LHCN-M2 (cell line): Measurements from ENCODE around the gene EVI5L. TPM values are rescaled to one million over a fixed set of nuclear protein-coding genes. Genes with fewer than 3 reads are reported as not detected.

Experiments used
- DNase-seq: peaks from one replicate; pipeline ENCODE4 v3.0.0-alpha.2; 2012; ENCODE audit warnings: low read depth
- total RNA-seq: library from RNA; depleted of rRNA; stranded (reverse); fragments of >200 nt; gene quantifications from 2 replicates; pipeline ENCODE4 v1.2.3, GENCODE V29; 2014

Gene EVI5L
- total RNA-seq, 1 experiment from 2014 or later = 19.5 TPM

DNA sequence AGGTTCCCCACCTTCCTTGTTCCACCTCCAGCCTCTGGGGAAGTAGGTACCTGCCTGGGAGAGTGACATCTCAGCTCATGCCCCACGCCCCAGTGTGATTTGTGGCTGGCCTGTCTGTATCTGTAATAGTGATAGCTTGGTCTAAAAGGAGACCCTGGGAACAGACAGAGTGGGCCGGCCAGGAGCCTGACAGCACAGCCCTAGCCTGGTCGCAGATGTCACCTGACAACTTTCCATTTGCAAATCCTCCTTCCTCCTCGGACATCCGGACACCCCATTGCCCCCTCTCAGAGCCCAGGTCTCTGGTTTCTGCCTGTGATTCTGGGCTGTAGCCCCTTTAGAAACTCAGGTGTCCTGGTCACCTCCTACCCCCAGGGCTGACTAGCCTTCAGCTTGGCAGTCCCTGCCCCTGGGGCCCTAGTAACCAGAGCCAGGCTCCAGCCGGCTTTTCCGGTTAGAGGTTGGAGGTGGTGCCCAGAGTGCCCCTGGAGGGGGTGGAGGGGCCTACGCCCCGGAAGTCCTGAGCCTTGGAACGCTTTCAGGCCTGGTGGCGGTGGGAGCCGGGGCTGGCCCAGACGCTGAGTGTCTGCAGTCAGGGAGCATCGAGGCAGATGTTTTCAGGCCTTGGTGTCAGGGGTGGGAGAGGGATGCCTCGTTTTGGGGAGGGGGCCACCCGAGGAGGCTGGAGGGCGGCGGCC lies 64.7 kb downstream of the EVI5L start:
- DNase-seq = no peak

DNA sequence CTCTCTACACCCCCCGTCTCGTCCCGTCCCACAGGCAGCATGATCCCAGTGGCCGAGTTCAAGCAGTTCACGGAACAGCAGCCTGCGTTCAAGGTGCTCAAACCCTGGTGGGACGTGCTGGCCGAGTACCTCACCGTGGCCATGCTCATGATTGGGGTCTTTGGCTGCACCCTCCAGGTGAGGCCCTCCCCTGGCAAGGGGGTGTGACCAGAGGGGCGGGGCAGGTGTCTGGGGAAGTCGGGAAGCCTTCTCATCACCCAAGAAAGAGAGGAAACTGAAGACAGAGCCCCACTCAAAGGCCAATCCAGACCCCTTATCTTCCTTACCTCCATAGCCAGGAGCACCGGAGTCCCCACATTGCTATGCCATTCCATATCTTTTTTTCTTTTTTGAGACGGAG lies 65.5 kb downstream of the EVI5L start:
- DNase-seq = no peak

DNA sequence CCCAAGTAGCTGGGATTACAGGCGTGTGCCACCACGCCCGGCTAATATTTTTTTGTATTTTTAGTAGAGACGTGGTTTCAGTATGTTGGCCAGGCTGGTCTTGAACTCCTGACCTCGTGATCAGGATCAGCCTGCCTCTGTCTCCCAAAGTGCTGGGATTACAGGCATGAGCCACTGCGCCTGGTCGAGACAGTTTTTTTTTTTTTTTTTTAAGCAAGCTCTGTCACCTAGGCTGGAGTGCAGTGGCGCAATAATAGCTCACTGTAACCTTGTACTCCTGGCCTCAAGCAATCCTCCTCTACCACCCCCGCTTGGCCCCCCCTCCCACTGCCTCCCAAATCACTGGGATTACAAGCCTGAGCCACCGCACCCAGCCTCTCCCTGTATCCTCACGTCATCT lies 67.3 kb downstream of the EVI5L start:
- no peak for DNase-seq

DNA sequence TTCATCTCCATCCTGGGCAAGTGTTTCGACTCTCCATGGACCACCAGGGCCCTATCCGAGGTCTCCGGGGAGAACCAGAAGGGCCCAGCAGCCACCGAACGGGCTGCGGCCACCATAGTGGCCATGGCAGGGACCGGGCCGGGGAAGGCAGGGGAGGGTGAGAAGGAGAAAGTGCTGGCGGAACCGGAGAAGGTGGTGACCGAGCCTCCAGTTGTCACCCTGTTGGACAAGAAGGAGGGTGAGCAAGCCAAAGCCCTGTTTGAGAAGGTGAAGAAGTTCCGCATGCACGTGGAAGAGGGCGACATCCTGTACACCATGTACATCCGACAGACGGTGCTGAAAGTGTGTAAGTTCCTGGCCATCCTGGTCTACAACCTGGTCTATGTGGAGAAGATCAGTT lies 68.9 kb downstream of the EVI5L start:
- DNase-seq = no peak

DNA sequence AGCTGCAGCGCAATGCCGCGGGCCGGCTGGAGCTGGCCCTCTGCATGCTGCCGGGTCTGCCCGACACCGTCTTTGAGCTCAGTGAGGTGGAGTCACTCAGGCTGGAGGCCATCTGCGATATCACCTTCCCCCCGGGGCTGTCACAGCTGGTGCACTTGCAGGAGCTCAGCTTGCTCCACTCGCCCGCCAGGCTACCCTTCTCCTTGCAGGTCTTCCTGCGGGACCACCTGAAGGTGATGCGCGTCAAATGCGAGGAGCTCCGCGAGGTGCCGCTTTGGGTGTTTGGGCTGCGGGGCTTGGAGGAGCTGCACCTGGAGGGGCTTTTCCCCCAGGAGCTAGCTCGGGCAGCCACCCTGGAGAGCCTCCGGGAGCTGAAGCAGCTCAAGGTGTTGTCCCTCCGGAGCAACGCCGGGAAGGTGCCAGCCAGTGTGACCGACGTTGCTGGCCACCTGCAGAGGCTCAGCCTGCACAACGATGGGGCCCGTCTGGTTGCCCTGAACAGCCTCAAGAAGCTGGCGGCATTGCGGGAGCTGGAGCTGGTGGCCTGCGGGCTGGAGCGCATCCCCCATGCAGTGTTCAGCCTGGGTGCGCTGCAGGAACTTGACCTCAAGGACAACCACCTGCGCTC lies 69.8 kb downstream of the EVI5L start:
- no peak for DNase-seq

DNA sequence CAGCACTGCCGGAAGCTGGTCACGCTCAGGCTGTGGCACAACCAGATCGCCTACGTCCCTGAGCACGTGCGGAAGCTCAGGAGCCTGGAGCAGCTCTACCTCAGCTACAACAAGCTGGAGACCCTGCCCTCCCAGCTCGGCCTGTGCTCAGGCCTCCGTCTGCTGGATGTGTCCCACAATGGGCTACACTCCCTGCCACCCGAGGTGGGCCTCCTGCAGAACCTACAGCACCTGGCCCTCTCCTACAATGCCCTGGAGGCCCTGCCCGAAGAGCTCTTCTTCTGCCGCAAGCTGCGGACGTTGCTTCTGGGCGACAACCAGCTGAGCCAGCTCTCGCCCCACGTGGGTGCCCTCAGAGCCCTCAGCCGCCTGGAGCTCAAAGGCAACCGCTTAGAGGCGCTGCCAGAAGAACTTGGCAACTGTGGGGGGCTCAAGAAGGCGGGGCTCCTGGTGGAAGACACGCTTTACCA lies 70.4 kb downstream of the EVI5L start:
- no peak for DNase-seq

DNA sequence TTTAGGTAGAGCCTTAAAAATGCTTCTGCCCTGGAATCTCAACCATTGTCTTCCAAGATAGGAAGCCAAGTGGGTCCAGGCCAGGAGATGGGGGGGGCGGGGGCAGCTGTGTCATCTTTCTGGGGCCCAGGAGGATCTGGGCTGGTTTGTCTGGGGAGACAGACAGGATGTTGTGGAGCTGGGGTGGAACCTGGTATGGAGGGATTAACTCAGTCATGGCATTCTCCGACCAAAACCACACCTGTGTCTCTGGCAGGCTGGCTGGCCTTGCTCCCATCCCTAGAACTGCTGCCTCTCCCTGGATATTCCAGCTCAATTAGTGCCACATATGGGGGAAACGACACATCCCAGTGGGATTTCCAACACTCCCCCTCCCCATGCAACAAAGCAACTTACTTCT lies 70.9 kb downstream of the EVI5L start:
- no peak for DNase-seq

DNA sequence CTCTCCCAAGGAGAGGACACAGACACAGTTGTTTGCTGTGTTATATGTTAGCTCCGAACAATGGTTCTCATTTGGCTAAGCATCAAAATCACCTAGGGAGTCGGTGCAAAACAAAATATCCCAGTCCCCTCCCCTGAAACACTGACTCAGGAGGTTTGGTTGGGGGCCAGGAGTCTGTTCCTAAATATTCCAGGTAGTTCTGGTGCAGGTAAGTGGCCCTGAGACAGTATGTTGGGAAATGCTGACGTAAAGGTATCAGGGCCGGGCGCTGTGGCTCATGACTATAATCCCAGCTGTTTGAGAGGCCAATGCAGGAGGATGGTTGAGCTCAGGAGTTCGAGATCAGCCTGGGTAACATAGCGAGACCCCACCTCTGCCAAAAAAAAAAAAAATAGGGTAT lies 71.3 kb downstream of the EVI5L start:
- DNase-seq = no peak

DNA sequence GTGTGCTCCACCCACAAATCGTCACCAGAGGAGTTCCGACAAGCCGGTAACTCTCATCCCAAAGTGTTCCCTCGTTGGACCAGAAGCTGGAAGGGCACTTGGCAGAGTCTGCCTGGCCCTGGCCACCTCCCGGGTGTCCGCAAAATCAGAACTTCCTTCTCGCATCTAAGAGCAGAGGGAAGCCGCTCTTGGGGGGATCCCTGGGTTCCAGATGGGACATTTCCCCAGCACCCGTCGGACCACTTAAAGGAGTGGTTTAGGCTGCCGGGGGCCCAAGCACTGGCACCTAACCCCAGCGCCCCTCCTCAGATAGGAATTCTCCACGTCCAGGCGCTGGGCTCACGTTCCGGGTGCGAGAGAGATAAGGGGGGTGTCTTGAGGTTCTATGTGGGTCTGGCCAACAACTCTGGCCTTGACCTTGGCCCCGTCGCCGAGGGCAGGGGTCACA lies 72.8 kb downstream of the EVI5L start:
- no peak for DNase-seq

DNA sequence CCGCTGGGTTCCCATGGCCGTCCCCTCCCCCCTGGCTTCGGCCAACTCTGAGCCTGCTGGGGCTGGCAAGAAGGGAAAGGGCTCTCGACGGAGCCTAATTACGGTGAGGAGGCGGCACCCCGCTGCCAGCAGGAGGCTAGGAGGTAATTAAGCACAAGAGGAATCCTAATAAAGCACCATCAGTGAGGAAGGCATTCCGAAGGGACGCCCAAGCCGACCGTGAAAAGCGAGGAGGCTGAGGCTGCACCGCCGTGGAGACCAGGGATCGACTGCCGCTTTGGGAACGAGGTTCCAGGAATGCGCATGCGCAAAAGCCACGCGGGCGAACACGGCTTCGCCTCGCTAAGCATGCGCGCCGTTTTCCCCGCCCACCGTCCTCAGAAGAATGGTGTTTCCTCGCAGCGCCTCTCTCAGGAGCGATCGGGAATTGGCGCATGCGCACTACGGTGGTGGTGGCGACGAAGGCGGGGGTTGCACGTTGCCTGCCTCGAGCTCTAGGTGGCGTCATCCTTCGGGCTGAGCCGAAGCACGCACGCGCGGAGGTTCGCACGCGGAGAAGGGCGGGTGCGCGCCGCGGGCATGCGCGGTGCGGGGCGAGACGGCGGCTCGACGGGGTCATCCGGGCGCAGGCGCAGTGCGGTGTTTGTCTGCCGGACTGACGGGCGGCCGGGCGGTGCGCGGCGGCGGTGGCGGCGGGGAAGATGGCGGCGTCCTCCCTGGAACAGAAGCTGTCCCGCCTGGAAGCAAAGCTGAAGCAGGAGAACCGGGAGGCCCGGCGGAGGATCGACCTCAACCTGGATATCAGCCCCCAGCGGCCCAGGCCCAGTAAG lies 73.4 kb downstream of the EVI5L start, which contains the start of gene MAP2K7:
MAP2K7 (plus strand) TSS at position 634 of the 830 bp plus-strand sequence; CDS start at position 702, 68 bp downstream.
- peak; percentile 98 for DNase-seq

DNA sequence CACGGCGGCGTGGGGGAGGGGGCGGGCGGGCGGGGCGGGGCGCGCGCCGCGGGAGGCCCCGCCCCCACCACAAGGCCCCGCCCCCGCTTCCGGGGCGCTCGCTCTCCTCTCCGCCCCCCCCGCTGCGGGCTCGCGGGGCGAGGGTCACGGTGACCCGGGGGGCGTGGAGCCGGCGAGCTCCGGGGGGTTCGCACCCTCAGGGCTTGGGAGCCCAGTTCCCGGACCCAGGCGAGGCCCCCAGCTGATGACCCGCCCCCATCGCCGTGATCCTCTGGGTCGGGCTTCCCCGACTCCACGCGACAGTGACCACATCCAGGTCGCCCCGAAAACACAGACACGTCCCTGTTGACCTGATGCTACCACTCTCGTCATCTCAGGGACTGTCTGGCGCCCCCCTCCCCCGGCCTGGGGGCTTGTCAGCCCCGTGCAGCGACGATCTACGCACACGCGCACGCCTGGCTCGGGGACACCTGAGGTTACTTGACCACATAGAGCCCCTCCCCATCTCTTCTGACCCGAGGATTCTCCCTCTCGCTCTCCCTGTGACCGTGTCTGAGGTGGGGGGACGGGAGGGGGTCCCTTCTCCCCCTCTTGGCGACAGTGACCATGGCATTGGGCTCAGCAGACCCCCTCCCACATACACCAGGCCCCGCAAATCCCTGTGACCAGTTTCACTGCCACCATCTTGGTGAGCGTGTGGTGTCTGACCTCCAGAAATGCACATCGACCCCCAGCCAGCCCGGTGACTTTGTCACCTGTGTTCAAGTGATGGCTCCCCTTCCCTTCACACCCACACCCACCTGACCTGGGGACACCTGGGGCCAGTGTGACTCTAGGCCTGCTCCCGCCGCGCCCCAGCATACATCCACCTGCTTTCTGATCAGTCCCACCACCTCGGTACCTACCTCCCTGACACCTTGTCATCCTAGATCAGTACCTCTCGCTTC lies 74.3 kb downstream of the EVI5L start:
- no peak for DNase-seq

DNA sequence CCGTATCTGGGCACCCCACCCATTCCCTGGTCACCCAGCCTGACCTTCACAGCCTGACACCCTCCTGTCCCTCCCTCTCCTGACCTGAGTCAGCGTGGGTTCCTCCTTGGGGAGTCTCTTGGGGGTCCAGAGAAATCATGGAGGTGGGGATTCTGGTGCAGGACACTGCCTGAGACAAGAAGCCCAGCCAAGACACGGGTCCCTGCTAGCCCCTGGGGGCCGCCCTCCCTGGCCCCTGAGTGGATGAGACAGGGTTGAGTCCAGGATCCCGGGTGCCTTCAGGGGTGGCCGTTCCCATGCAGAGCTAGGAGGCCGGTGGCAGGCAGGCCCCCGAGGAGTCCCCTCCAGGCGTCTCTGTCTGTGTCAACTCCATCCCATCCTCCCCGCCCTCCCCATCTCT lies 75.2 kb downstream of the EVI5L start:
- no peak for DNase-seq

DNA sequence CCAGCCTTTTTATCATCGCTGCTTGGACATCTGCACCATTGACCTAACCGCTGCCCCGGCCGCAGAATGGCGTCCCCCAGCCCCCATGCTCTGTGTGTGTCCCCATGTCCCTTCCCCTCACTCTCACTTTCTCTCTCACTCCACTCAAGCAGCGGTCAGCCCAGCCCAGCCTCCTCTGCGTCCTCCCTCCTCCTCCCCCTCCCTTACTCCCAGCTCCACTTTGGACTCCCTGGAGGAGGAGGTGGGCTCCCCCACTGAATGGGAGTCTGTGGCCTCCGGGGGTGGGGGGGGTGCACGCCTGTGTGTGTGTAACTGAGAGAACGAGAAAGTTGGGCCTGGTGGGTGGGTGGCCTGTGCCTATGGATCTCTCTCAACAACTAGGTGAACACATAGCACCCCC lies 75.8 kb downstream of the EVI5L start:
- DNase-seq = no peak

DNA sequence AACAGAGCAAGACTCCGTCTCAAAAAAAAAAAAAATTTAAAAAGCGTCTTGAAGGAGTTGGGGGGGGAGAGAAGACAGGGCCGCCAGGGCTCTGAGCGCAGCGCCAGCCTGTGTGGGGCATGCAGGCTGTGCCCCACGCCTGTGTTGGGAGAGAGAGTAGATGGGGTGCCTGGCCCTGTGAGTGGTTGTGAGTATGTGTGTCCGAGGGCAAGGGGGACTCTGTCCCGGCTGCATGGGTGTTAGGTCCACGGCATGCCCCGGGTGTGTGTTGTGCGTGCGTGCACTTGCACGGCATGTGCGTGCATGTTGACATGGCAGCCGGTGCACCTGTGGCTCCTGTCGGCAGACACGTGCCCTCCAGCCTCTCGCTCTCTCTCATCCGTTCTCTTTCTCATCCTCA lies 77.1 kb downstream of the EVI5L start:
- DNase-seq = no peak

DNA sequence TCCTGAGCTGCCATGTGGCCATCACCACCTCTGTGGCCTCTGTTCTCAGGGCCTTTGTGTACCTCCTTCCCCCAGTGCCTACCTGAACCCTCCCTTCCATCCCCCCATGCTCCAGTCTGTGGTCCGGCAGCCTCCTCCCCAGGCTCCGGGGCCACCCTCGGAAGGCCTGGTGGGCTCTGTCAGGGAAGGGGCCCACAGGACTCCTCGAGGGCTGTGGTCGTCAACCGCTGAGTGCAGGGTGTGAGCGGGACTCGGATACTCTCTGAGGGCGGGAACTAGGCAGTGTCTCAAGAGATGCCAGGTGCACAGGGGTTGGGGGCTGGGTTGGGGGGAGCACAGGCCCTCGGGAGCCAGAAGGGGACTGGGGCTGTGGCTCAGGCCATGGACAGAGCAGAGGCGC lies 77.5 kb downstream of the EVI5L start:
- no peak for DNase-seq

DNA sequence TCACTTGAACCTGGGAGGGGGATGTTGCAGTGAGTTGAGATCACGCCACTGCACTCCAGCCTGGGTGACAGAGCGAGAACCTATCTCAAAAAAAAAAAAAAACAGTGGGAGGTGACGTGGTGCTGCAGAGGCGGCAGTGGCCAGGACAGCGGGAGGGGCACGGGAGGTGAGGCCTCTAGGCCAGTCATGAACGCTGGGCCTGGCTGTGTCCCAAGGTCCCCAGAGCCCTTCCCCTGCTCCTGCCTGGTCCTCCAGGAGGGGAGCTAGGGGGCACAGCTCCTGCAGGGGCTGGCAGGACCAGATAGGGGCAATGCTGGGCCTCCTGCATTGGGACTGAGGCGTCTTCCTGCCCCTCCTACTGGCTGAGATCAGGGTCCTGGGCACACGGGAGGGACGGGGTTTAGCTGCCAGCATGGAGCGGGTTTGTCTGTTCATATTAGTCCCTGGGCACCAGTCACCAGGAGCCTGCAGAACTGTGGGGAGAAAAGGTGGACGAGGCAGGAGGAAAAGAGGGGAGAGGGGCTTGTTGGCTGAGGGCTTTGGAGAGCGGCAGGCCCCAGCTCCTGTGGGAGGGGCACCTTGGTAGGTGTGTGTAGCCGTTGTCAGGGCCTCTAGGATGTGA lies 78.2 kb downstream of the EVI5L start:
- no peak for DNase-seq

DNA sequence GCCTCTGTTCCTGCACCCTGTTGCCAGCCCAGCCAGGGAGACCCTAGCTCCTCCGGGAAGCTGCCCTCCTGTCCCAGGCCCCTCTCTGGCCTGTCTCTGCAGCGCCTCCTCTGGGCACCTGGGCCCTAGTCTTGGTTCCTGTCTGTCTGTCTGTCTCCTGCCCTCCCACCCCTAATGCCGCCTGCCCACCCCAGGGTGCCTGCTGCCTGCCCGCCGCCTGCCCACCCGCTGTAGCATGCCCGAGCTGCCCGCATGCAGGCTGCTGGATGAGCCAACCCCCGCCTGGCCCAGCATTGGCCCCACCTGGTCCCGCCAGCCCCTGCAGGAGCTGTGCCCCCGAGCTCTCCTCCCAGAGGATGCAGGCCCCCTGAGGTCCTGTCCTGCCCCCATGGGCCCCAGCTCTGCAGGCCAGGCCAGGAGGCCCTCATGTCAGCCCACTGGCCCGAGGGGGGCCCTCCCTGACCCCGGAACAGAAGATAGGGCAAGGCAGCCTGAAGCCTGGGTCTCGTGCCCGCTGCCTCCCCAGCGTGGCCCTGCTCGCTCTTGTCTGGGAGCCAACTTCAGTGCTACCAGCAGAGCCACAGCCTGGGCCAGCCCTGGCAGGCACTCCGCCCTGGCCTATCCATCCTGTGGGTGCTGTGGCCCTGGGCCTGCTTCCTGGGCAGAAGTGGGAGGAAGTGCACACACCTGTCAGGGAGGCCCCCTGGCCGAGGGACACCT lies 78.9 kb downstream of the EVI5L start:
- DNase-seq = no peak

DNA sequence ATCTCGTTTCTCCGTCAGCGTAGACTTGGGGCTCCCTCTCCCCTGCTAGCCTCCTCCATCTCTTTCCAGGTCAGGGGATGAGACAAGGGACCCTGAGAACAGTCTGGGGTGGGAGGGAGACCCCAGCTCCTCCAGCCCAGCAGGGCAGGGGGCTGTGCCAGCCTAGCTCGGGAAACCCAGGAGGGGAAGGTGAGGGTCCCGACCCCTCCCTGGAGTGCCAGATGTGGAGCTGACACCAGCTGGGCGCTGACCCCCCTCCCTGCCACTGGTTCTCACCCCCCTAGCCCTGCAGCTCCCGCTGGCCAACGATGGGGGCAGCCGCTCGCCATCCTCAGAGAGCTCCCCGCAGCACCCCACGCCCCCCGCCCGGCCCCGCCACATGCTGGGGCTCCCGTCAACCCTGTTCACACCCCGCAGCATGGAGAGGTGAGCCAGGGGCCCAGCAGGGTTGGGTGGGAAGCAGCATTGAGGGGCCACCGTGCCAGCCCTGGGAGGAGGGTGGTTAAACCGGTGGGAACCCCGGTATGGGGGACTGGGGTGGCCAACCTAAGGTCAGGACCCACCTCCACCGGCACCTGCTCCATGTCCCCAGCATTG lies 79.6 kb downstream of the EVI5L start:
- DNase-seq = no peak

DNA sequence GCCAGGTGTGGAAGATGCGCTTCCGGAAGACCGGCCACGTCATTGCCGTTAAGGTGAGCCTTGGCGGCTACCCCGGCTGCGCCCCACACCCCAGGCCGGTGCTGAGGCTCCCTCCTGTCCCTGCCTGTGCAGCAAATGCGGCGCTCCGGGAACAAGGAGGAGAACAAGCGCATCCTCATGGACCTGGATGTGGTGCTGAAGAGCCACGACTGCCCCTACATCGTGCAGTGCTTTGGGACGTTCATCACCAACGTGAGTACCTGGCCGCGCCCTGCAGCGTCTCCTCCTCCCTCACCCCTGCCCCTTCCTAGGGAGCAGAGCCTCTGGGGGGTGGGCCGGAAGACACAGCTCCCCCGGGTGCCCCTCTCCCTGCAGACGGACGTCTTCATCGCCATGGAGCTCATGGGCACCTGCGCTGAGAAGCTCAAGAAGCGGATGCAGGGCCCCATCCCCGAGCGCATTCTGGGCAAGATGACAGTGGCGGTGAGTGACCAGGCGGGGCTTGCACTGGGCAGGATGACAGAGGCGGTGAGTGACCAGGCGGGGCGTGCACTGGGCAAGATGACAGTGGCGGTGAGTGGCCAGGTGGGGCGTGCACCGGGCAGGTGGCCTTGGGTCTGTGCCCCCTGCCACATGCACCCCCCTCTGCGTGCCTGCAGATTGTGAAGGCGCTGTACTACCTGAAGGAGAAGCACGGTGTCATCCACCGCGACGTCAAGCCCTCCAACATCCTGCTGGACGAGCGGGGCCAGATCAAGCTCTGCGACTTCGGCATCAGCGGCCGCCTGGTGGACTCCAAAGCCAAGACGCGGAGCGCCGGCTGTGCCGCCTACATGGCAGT lies 80.5 kb downstream of the EVI5L start:
- DNase-seq = no peak
